ENCODE results near the gene ZDHHC4.

The ZDHHC4 gene

DNA sequence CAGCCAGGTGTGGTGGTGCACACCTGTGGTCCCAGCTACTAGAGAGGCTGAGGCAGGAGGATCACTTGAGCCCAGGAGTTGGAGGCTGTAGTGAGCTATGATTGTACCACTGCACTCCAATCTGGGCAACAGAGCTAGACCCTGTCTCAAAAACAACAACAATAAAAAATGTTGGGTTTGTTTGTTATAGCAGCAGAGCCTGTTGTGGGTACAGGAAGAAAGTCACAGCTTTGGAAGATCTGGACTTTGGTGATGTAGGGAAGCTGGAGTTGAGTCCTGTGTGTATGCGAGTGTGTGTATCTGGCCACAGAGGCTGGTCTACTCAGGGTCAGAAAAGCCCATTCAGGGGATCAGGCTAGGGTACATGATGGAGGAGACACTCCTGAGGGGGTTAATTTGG, 29.9 kb upstream of the ZDHHC4 start:
- TF ChIP-seq CTCF (IDR thresholded peaks at IDR 0.05; ENCODE audit: borderline replicate concordance, control extremely low read depth, extremely low read depth, insufficient read depth, missing control alignments) = no peak

GRCh38 chr7:6551016-6551511, 26.2 kb upstream of the ZDHHC4 start, which contains the start of gene GRID2IP:
Gene GRID2IP, minus strand, starts transcription at chr7:6551461. Its CDS starts 25 bp downstream, at chr7:6551436.
- in situ Hi-C loops (cut with MboI; ENCODE audit: low sequenced_read_pairs, unreplicated experiment) = no loop called here
- TF ChIP-seq CTCF (IDR thresholded peaks at IDR 0.05; ENCODE audit: borderline replicate concordance, control extremely low read depth, extremely low read depth, insufficient read depth, missing control alignments) = no peak
- peak; percentile 9 for DNase-seq (ENCODE audit: low spot score)

More for the DNA sequence above, 29.9 kb upstream of the ZDHHC4 start:
- in situ Hi-C loops (cut with MboI; ENCODE audit: low sequenced_read_pairs, unreplicated experiment) = no loop called here
- peak; percentile 6 for DNase-seq (ENCODE audit: low spot score)

- in situ Hi-C loops (cut with MboI; ENCODE audit: low sequenced_read_pairs, unreplicated experiment) = no loop called here
- peak; percentile 17 for DNase-seq (ENCODE audit: low spot score)
- no peak for TF ChIP-seq CTCF (IDR thresholded peaks at IDR 0.05; ENCODE audit: borderline replicate concordance, control extremely low read depth, extremely low read depth, insufficient read depth, missing control alignments)
Measured at GRCh38 chr7:6553448-6554044, 23.7 kb upstream of the ZDHHC4 start.

DNA sequence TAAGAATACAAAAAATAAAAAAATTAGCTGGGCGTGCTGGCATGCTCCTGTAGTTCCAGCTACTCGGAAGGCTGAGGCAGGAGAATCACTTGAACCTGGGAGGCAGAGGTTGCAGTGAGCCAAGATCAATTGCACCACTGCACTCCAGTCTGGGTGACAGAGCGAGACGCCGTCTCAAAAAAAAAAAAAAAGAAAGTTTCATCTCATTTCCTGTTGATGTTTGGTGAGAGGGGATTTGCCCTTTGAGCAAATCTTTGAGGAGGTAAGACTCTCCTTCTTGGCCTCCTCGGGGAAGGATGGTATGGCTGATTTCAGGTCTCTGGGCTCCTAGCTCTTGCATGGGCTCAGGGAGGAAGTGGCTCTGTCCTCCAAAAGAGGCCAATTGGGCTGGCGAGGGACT, 22.4 kb upstream of the ZDHHC4 start:
- peak; percentile 32 for DNase-seq (ENCODE audit: low spot score)
- in situ Hi-C loops (cut with MboI; ENCODE audit: low sequenced_read_pairs, unreplicated experiment) = no loop called here
- no peak for TF ChIP-seq CTCF (IDR thresholded peaks at IDR 0.05; ENCODE audit: borderline replicate concordance, control extremely low read depth, extremely low read depth, insufficient read depth, missing control alignments)

DNA sequence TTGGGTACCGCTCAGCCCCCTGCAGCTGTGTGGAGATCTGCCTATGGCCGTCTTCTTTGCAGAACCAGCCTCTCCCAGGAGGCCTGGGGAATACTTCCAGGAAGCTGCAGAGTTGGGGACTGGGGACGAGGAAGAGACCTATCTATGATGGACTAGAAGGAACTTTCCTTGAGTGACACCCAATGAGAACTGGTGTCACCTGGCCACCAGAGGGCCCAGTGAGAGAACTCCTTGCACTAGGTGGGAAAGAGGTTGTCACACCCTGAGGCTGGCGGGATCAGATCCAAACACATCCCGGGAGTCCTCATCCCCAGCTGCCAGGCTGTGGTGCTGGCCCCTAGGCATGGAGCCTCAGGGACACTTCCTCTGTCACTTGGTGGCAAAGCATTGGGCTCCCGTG, 21.1 kb upstream of the ZDHHC4 start:
- no peak for TF ChIP-seq CTCF (IDR thresholded peaks at IDR 0.05; ENCODE audit: borderline replicate concordance, control extremely low read depth, extremely low read depth, insufficient read depth, missing control alignments)
- DNase-seq (ENCODE audit: low spot score) = peak; percentile 48
- in situ Hi-C loops (cut with MboI; ENCODE audit: low sequenced_read_pairs, unreplicated experiment) = no loop called here

DNA sequence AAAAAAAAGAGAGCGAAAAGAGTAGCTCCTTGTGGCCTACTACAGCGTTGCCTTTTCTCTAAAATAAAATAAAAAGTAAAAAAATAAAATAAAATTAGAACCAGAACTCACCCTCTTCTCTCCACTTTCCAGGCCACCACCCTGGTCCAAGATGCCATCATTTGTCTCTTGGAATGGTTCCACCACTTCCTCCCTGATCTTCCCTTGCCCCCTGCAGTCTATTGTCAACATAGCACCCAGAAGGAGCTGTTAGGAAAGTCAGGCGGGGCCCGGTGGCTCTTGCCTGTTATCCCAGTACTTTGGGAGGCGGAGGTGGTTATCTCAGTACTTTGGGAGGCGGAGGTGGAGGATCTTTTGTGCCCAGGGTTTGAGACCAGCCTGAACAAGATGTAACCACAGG, 18.4 kb upstream of the ZDHHC4 start:
- in situ Hi-C loops (cut with MboI; ENCODE audit: low sequenced_read_pairs, unreplicated experiment) = no loop called here
- peak; percentile 58 for TF ChIP-seq CTCF (IDR thresholded peaks at IDR 0.05; ENCODE audit: borderline replicate concordance, control extremely low read depth, extremely low read depth, insufficient read depth, missing control alignments)
- DNase-seq (ENCODE audit: low spot score) = no peak

All from GM13976 (cell line).